GM12878 (cell line): ENCODE data around the gene GIPC3. TPM values are rescaled to one million over a fixed set of nuclear protein-coding genes. Genes with fewer than 3 reads are reported as not detected.

Experiments
- ATAC-seq: fragments of 200-7000 bp; cut with Tn5 transposase; 3 replicates; pipeline ENCODE4 v1.9.1; 2020; ENCODE audit warnings: mild to moderate bottlenecking, moderate library complexity
- BruUV-seq: library from RNA; stranded (reverse); fragments of 400-500 nt; replicated peaks from 2 replicates; lab custom pipeline; 2021; lab: Mats Ljungman, UMichigan
- CTCF ChIA-PET: fragments of 300-600 bp; sonication (Branson Sonifier 250); formaldehyde crosslinking; extraction: SDS; loops from one replicate; lab custom pipeline; 2021; ENCODE audit warnings: inconsistent platforms; lab: Yijun Ruan, JAX
- POLR2A ChIA-PET: fragments of 350-600 bp; formaldehyde crosslinking; extraction: SDS; loops from one replicate; lab custom pipeline; 2021; ENCODE audit warnings: inconsistent platforms; lab: Charles Lee
- RAD21 ChIA-PET: fragments of 300-600 bp; sonication (Branson Sonifier 250); formaldehyde crosslinking; loops from one replicate; lab custom pipeline; 2023; ENCODE audit warnings: antibody characterized with exemption; ENCODE audit not compliant: unreplicated experiment; lab: Charles Lee
- SMC1A ChIA-PET: fragments of 300-600 bp; sonication (Branson Sonifier 250); formaldehyde crosslinking; loops from one replicate; lab custom pipeline; 2023; ENCODE audit not compliant: unreplicated experiment, uncharacterized antibody; lab: Charles Lee
- DNase-seq: peaks from one replicate; pipeline ENCODE4 v3.0.0-alpha.2; 2011; ENCODE audit warnings: low read depth, low spot score
- FAIRE-seq: peaks from 3 replicates; lab custom pipeline; 2011; peaks lifted over from hg19 to GRCh38; lab: Jason Lieb, UNC
- H2AFZ ChIP-seq: 2 replicates; pipeline ENCODE4 v1.6.0; 2011; ENCODE audit warnings: low read depth, low read length, control low read depth; ENCODE audit not compliant: control insufficient read depth
- H3K27ac ChIP-seq: 2 replicates; pipeline ENCODE4 v1.5.1; 2011; ENCODE audit warnings: control low read depth; ENCODE audit not compliant: control insufficient read depth, insufficient read depth
- H3K27me3 ChIP-seq, 2 experiments: replicated peaks in 1 of 2; 2 replicates each; pipeline versions ENCODE4 v1.6.0 to v1.6.1; 2011; ENCODE audit warnings: low read length in 1 of 2; ENCODE audit not compliant: control insufficient read depth in 2 of 2, insufficient read depth in 2 of 2
- H3K36me3 ChIP-seq, 2 experiments: 2 replicates each; pipeline ENCODE4 v1.5.1; 2011; ENCODE audit warnings: low read length in 1 of 2; ENCODE audit not compliant: control insufficient read depth in 2 of 2, insufficient read depth in 2 of 2
- H3K4me1 ChIP-seq: 2 replicates; pipeline ENCODE4 v1.6.1; 2011; ENCODE audit warnings: mild to moderate bottlenecking, low read length, moderate library complexity, mixed read lengths; ENCODE audit not compliant: control insufficient read depth, insufficient read depth
- H3K4me2 ChIP-seq: 2 replicates; pipeline ENCODE4 v1.6.0; 2011; ENCODE audit warnings: control low read depth; ENCODE audit not compliant: control insufficient read depth, insufficient read depth
- H3K4me3 ChIP-seq: fragments of 200-600 bp; sonication (generic); 2 replicates; pipeline ENCODE4 v1.5.1; 2016
- H3K79me2 ChIP-seq: 2 replicates; pipeline ENCODE4 v1.6.0; 2011; ENCODE audit warnings: low read length; ENCODE audit not compliant: control insufficient read depth, insufficient read depth
- H3K9ac ChIP-seq: 2 replicates; pipeline ENCODE4 v1.8.0; 2011; ENCODE audit warnings: low read length, control low read depth, mixed read lengths; ENCODE audit not compliant: control insufficient read depth, insufficient read depth
- H3K9me3 ChIP-seq: replicated peaks from 3 replicates; pipeline ENCODE4 v1.5.1; 2011; ENCODE audit warnings: mild to moderate bottlenecking, low read length; ENCODE audit not compliant: control insufficient read depth, insufficient read depth
- H4K20me1 ChIP-seq: 2 replicates; pipeline ENCODE4 v1.6.0; 2011; ENCODE audit not compliant: control insufficient read depth, insufficient read depth
- BHLHE40 ChIP-seq, 2 experiments: fragments of 450-650 bp in 1 of 2; IDR thresholded peaks; 2 replicates each; pipeline ENCODE4 v1.6.1; 2011 to 2017; ENCODE audit warnings: low read depth in 2 of 2, borderline replicate concordance in 1 of 2, improper control_type of control experiment in 1 of 2, low read length in 1 of 2, mild to moderate bottlenecking in 1 of 2
- CUX1 ChIP-seq: IDR thresholded peaks from 2 replicates; pipeline ENCODE4 v1.6.1; 2012; ENCODE audit warnings: improper control_type of control experiment, low read depth, low read length; ENCODE audit not compliant: insufficient replicate concordance
- EGR1 ChIP-seq, 2 experiments: IDR thresholded peaks; 1 replicate in 1 of 2; 2 replicates in 1 of 2; pipeline ENCODE4 v1.6.1; 2011 to 2012; ENCODE audit warnings: low read depth in 2 of 2, low read length in 2 of 2, borderline replicate concordance in 1 of 2, mild to moderate bottlenecking in 1 of 2, moderate library complexity in 1 of 2
- JUND ChIP-seq: IDR thresholded peaks from 2 replicates; pipeline ENCODE4 v1.6.1; 2012; ENCODE audit warnings: low read depth, mild to moderate bottlenecking, low read length, improper control_type of control experiment, moderate library complexity
- KDM1A ChIP-seq: fragments of 200-600 bp; sonication (generic); IDR thresholded peaks from 2 replicates; pipeline ENCODE4 v1.6.1; 2016; ENCODE audit warnings: borderline replicate concordance
- MTA3 ChIP-seq: IDR thresholded peaks from 2 replicates; pipeline ENCODE4 v1.6.1; 2012; ENCODE audit warnings: low read length, inconsistent platforms, borderline replicate concordance
- MYC ChIP-seq: IDR thresholded peaks from 2 replicates; pipeline ENCODE4 v1.6.1; 2011; ENCODE audit warnings: mild to moderate bottlenecking, low read length, moderate library complexity, inconsistent platforms; ENCODE audit not compliant: insufficient read depth, insufficient replicate concordance, insufficient read length, severe bottlenecking
- PAX5 ChIP-seq: IDR thresholded peaks from 2 replicates; pipeline ENCODE4 v1.6.1; 2011; ENCODE audit warnings: low read depth, low read length, borderline replicate concordance
- SPI1 ChIP-seq: IDR thresholded peaks from 2 replicates; pipeline ENCODE4 v1.6.1; 2011; ENCODE audit warnings: low read depth, mild to moderate bottlenecking, low read length, moderate library complexity, borderline replicate concordance; ENCODE audit not compliant: insufficient read depth
- TBL1XR1 ChIP-seq: IDR thresholded peaks from 2 replicates; pipeline ENCODE4 v1.6.1; 2012; ENCODE audit warnings: low read depth, low read length, improper control_type of control experiment
- TCF12 ChIP-seq: IDR thresholded peaks from 2 replicates; pipeline ENCODE4 v1.6.1; 2011; ENCODE audit warnings: low read depth, mild to moderate bottlenecking, low read length
- TCF3 ChIP-seq: IDR thresholded peaks from 2 replicates; pipeline ENCODE4 v1.6.1; 2012; ENCODE audit warnings: low read depth, mild to moderate bottlenecking, low read length, borderline replicate concordance; ENCODE audit not compliant: insufficient read depth
- ZNF217 ChIP-seq: fragments of 450-650 bp; IDR thresholded peaks from 2 replicates; pipeline ENCODE4 v1.6.1; 2017; ENCODE audit warnings: antibody characterized with exemption, mild to moderate bottlenecking
- ZSCAN29 ChIP-seq: fragments of 450-650 bp; IDR thresholded peaks from 2 replicates; pipeline ENCODE4 v1.6.1; 2017; ENCODE audit warnings: mild to moderate bottlenecking, moderate library complexity
- ZZZ3 ChIP-seq: IDR thresholded peaks from 2 replicates; pipeline ENCODE4 v1.6.1; 2011; ENCODE audit warnings: low read depth; ENCODE audit not compliant: control insufficient read depth, insufficient read length
- WGBS: methylation state at CpG from one replicate; pipeline ENCODE4 v1.1.6; 2016; ENCODE audit warnings: low lambda C conversion rate; ENCODE audit not compliant: insufficient replicate concordance, insufficient coverage; ENCODE audit errors: missing lambda C conversion rate; 5-methylcytosine and 5-hydroxymethylcytosine counted together
- in situ Hi-C: fragments of 300-500 bp; cut with MboI; formaldehyde crosslinking; loops from 9 replicates; pipeline ENCODE4 v1.14.3; 2018; ENCODE audit warnings: mixed read lengths
- intact Hi-C: fragments of 100-400 bp; cut with micrococcal nuclease; formaldehyde crosslinking; loops from one replicate; pipeline ENCODE4 v1.14.2; 2022; ENCODE audit not compliant: unreplicated experiment
- polyA plus RNA-seq, 11 experiments: library from polyadenylated mRNA; depleted of rRNA in 4 of 11; unstranded in 6 of 11; stranded (reverse) in 5 of 11; fragments of >200 nt; fragmentation: Nextera tagmentation in 4 of 11; fragmentation: Illumina TruSeq in 1 of 11; extraction: Ambion mirVana in 4 of 11; extraction: Trizol in 1 of 11; gene quantifications; 1 replicate in 1 of 11; 2 replicates in 10 of 11; pipeline versions ENCODE4 v1.2.1 to v1.2.3, GENCODE V29; 2011 to 2016; ENCODE audit warnings: inconsistent platforms in 2 of 11, missing spikeins in 2 of 11, low read depth in 1 of 11
- total RNA-seq, 4 experiments: library from RNA; depleted of rRNA in 3 of 4; stranded (reverse); fragments of >200 nt in 3 of 4; fragmentation: Illumina TruSeq in 1 of 4; extraction: Trizol in 1 of 4; gene quantifications; 2 replicates each; pipeline versions ENCODE4 v1.2.1 to v1.2.3, GENCODE V29; 2013 to 2021

GIPC3 gene
- total and polyA plus RNA-seq, 10 of the 15 experiments (the other 5 are each of a cell fraction or from before 2014, with no cell fraction given): not detected

GRCh38 chr19:3556978-3557460 is 28.3 kb upstream of the GIPC3 start:
- intact Hi-C loops: loop anchor here (5.0 kb wide), 1 partner anchor 70 kb away; the partner anchor contains the start of gene CACTIN
- POLR2A ChIA-PET: interaction anchor here (0.5 to 1.2 kb wide), 6 partner anchors 8 to 858 kb away, joined by 3 to 6 read pairs (median 4); partner anchors contain the start of gene HMG20B
- ATAC-seq (peak; percentile 18), FAIRE-seq (no peak), DNase-seq (no peak)
- peaks cover 37% of the 10 kb centered on the region for H3K79me2 ChIP-seq
- H3K36me3 ChIP-seq: no peaks in the 10 kb centered on the region
- no peaks in the 10 kb centered on the region for H3K27me3 ChIP-seq
- BruUV-seq: no TSS peak
- no peaks in the 10 kb centered on the region for H4K20me1 ChIP-seq
- peak overlapping the region; percentile 94 for H3K4me3 ChIP-seq
- SMC1A ChIA-PET: interaction anchor here (0.7 kb wide), 1 partner anchor 56 kb away, joined by 3 read pairs; the partner anchor contains the start of gene DOHH
- H3K27ac ChIP-seq: peak overlapping the region; percentile 21
- 0 out of 2 replicates have a peak overlapping the region, but pooled peaks have one; percentile 2 for H2AFZ ChIP-seq
- CTCF ChIA-PET: interaction anchor here (0.6 to 3.4 kb wide), 4 partner anchors 11 to 163 kb away, joined by 3 to 20 read pairs (median 4); no protein-coding TSS in a partner anchor
- H3K4me2 ChIP-seq: peak overlapping the region; percentile 75
- RAD21 ChIA-PET: interaction anchor here (0.9 to 1.2 kb wide), 3 partner anchors 12 to 70 kb away, joined by 3 to 4 read pairs (median 4); partner anchors contain the start of gene CACTIN
- peaks cover 28% of the 10 kb centered on the region for H3K4me1 ChIP-seq
- peak overlapping the region; percentile 50 for H3K9ac ChIP-seq
- no peaks in the 10 kb centered on the region for H3K9me3 ChIP-seq
- under 1% methylated on average over 56 of the region's 60 CpGs for WGBS
- in situ Hi-C loops: no loop called here
- TF ChIP-seq TBL1XR1 (no peak), ZSCAN29 (0 out of 2 replicates have a peak, but pooled peaks have one; percentile 7), MTA3 (no peak), ZZZ3 (no peak), SPI1 (peak; percentile 50; the same call in 1 of the 2 replicates), JUND (no peak), TCF12 (peak; percentile 84), EGR1 (IDR thresholded peaks at IDR 0.05; ENCODE audit: borderline replicate concordance in 1 of 2, low read depth in 2 of 2, low read length in 2 of 2) (0 out of 3 replicates have a peak, but pooled peaks of 1 of the 2 experiments have one; percentile 3), TCF3 (peak; percentile 83), KDM1A (no peak), PAX5 (no peak), MYC (peak; percentile 52), CUX1 (no peak), BHLHE40 (IDR thresholded peaks at IDR 0.05; ENCODE audit: borderline replicate concordance in 1 of 2, low read depth in 2 of 2, low read length in 1 of 2) (no peak), ZNF217 (peak; percentile 60; the same call in 1 of the 2 replicates)
